ENCODE results near the gene CEBPZ. TPM values are rescaled to one million over a fixed set of nuclear protein-coding genes. Genes with fewer than 3 reads are reported as not detected.

Gene CEBPZ
- total and polyA plus RNA-seq, 10 of the 15 experiments (the other 5 are each of a cell fraction or from before 2014, with no cell fraction given), result 29.4 to 89.2 (median 49.5) TPM

DNA sequence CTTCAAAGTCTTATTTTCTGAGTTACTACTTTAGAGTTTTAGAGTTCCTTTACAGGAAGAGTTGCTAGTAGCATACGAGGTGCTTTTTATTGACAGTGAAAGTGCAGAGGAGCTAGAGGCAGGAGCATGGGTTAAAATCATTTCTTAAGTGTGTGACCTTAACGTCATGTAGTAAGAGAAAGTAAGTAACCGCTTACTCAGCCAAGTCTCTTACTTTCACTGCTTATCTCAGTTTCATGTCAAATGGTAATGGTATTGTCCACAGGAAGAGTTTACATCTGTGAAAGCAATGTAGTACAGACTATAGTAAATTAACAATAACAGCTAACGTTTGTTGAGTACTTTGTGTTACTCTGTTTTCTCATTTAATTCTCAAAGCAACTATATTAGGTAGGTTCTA is 12.6 kb upstream of the CEBPZ start:
- under 1% methylated on average over 4 of the region's 4 CpGs for WGBS (ENCODE audit: insufficient coverage, insufficient replicate concordance, low lambda C conversion rate, missing lambda C conversion rate)
- Histone ChIP-seq H3K4me3 (no peak overlapping the region), H4K20me1 (ENCODE audit: control insufficient read depth, insufficient read depth) (no peaks in the 10 kb centered on the region), H3K4me2 (ENCODE audit: control insufficient read depth, insufficient read depth) (no peak overlapping the region), H3K27me3 (replicated peaks in 1 of 2; ENCODE audit: control insufficient read depth in 2 of 2, insufficient read depth in 2 of 2, low read length in 1 of 2) (no peaks in the 10 kb centered on the region), H3K27ac (ENCODE audit: control insufficient read depth, insufficient read depth) (no peak overlapping the region), H3K9me3 (replicated peaks; ENCODE audit: control insufficient read depth, insufficient read depth, low read length) (no peaks in the 10 kb centered on the region), H3K9ac (ENCODE audit: control insufficient read depth, insufficient read depth, low read length) (no peak overlapping the region), H3K79me2 (ENCODE audit: control insufficient read depth, insufficient read depth, low read length) (no peaks in the 10 kb centered on the region), H3K4me1 (ENCODE audit: control insufficient read depth, insufficient read depth, low read length) (peaks cover 6% of the 10 kb centered on the region), H3K36me3 (ENCODE audit: control insufficient read depth in 2 of 2, insufficient read depth in 2 of 2, low read length in 1 of 2) (peaks cover 2 to 29% of the 10 kb centered on the region in 2 experiments), H2AFZ (ENCODE audit: control insufficient read depth, low read depth, low read length) (no peak overlapping the region)
- RAD21 ChIA-PET (ENCODE audit: unreplicated experiment), result no interaction called here
- in situ Hi-C loops (cut with MboI), result no loop called here
- BruUV-seq (replicated peaks), result no TSS peak
- SMC1A ChIA-PET (ENCODE audit: uncharacterized antibody, unreplicated experiment), result interaction anchor here (0.6 to 1.3 kb wide), 5 partner anchors 10 to 122 kb away, joined by 3 to 4 read pairs (median 3); no protein-coding TSS in a partner anchor
- ATAC-seq, result peak; percentile 97
- POLR2A ChIA-PET, result interaction anchor here (1.2 kb wide), 1 partner anchor 13 kb away, joined by 4 read pairs; the partner anchor contains the start of genes CEBPZ and NDUFAF7
- peak; percentile 89 for FAIRE-seq
- intact Hi-C loops (cut with micrococcal nuclease; ENCODE audit: unreplicated experiment), result no loop called here
- CTCF ChIA-PET, result interaction anchor here (0.5 to 1.8 kb wide), 2 partner anchors 10 to 1293 kb away, joined by 3 to 8 read pairs; no protein-coding TSS in a partner anchor
- peak; percentile 23 for DNase-seq (ENCODE audit: low read depth, low spot score)
- TF ChIP-seq JUNB (IDR thresholded peaks at IDR 0.05), result 0 out of 2 replicates have a peak, but pooled peaks have one; percentile 7
- no peak for TF ChIP-seq ZBTB11 (CRISPR knock-in tag; IDR thresholded peaks at IDR 0.05)
- TF ChIP-seq, protein P1, sequence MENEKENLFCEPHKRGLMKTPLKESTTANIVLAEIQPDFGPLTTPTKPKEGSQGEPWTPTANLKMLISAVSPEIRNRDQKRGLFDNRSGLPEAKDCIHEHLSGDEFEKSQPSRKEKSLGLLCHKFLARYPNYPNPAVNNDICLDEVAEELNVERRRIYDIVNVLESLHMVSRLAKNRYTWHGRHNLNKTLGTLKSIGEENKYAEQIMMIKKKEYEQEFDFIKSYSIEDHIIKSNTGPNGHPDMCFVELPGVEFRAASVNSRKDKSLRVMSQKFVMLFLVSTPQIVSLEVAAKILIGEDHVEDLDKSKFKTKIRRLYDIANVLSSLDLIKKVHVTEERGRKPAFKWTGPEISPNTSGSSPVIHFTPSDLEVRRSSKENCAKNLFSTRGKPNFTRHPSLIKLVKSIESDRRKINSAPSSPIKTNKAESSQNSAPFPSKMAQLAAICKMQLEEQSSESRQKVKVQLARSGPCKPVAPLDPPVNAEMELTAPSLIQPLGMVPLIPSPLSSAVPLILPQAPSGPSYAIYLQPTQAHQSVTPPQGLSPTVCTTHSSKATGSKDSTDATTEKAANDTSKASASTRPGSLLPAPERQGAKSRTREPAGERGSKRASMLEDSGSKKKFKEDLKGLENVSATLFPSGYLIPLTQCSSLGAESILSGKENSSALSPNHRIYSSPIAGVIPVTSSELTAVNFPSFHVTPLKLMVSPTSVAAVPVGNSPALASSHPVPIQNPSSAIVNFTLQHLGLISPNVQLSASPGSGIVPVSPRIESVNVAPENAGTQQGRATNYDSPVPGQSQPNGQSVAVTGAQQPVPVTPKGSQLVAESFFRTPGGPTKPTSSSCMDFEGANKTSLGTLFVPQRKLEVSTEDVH (IDR thresholded peaks at IDR 0.05; ENCODE audit: low read depth, partially characterized antibody), result no peak
- TF ChIP-seq, protein P2, sequence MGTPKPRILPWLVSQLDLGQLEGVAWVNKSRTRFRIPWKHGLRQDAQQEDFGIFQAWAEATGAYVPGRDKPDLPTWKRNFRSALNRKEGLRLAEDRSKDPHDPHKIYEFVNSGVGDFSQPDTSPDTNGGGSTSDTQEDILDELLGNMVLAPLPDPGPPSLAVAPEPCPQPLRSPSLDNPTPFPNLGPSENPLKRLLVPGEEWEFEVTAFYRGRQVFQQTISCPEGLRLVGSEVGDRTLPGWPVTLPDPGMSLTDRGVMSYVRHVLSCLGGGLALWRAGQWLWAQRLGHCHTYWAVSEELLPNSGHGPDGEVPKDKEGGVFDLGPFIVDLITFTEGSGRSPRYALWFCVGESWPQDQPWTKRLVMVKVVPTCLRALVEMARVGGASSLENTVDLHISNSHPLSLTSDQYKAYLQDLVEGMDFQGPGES (IDR thresholded peaks at IDR 0.05), result no peak
- TF ChIP-seq, protein P3, sequence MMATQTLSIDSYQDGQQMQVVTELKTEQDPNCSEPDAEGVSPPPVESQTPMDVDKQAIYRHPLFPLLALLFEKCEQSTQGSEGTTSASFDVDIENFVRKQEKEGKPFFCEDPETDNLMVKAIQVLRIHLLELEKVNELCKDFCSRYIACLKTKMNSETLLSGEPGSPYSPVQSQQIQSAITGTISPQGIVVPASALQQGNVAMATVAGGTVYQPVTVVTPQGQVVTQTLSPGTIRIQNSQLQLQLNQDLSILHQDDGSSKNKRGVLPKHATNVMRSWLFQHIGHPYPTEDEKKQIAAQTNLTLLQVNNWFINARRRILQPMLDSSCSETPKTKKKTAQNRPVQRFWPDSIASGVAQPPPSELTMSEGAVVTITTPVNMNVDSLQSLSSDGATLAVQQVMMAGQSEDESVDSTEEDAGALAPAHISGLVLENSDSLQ (IDR thresholded peaks at IDR 0.05), result peak; percentile 13; the same call in 1 of the 2 replicates
- TF ChIP-seq TCF3 (IDR thresholded peaks at IDR 0.05; ENCODE audit: borderline replicate concordance, insufficient read depth, low read depth, low read length), result no peak
- no peak for TF ChIP-seq ZNF384 (IDR thresholded peaks at IDR 0.05; ENCODE audit: borderline replicate concordance, low read depth, low read length)
- no peak for TF ChIP-seq E2F4 (IDR thresholded peaks at IDR 0.05; ENCODE audit: low read depth, low read length)
- TF ChIP-seq, protein P4, sequence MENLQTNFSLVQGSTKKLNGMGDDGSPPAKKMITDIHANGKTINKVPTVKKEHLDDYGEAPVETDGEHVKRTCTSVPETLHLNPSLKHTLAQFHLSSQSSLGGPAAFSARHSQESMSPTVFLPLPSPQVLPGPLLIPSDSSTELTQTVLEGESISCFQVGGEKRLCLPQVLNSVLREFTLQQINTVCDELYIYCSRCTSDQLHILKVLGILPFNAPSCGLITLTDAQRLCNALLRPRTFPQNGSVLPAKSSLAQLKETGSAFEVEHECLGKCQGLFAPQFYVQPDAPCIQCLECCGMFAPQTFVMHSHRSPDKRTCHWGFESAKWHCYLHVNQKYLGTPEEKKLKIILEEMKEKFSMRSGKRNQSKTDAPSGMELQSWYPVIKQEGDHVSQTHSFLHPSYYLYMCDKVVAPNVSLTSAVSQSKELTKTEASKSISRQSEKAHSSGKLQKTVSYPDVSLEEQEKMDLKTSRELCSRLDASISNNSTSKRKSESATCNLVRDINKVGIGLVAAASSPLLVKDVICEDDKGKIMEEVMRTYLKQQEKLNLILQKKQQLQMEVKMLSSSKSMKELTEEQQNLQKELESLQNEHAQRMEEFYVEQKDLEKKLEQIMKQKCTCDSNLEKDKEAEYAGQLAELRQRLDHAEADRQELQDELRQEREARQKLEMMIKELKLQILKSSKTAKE (IDR thresholded peaks at IDR 0.05; ENCODE audit: low read depth, poor library complexity, severe bottlenecking), result peak; percentile 63
- TF ChIP-seq NR2C2 (IDR thresholded peaks at IDR 0.05; ENCODE audit: borderline replicate concordance, control insufficient read depth, insufficient read length, low read depth), result no peak
- no peak for TF ChIP-seq SIN3A (IDR thresholded peaks at IDR 0.05; ENCODE audit: low read depth, low read length)
